HUES6 (cell line): ENCODE data around the gene SDK1.

Source experiments
- H3K27ac ChIP-seq: 2 replicates; pipeline ENCODE4 v1.7.0; 2013; ENCODE audit warnings: low read depth, mild to moderate bottlenecking, low read length, inconsistent platforms
- H3K27me3 ChIP-seq: 2 replicates; pipeline ENCODE4 v1.6.1; 2013; ENCODE audit warnings: low read length; ENCODE audit not compliant: control insufficient read depth, insufficient read depth
- H3K36me3 ChIP-seq: 2 replicates; pipeline ENCODE4 v1.6.1; 2013; ENCODE audit warnings: low read length; ENCODE audit not compliant: control insufficient read depth, insufficient read depth
- H3K4me1 ChIP-seq: 2 replicates; pipeline ENCODE4 v1.6.1; 2013; ENCODE audit warnings: low read length; ENCODE audit not compliant: control insufficient read depth, insufficient read depth
- H3K4me3 ChIP-seq: 2 replicates; pipeline ENCODE4 v1.5.1; 2013; ENCODE audit warnings: low read depth, low read length
- H3K9ac ChIP-seq: one replicate; pipeline ENCODE4 v1.6.1; 2013; ENCODE audit warnings: mild to moderate bottlenecking, low read length
- H3K9me3 ChIP-seq: 2 replicates; pipeline ENCODE4 v1.6.1; 2013; ENCODE audit warnings: low read depth, low read length; ENCODE audit not compliant: control insufficient read depth, insufficient read depth

The SDK1 gene

GRCh38 chr7:3333861-3334260, 32.8 kb downstream of the SDK1 start:
- Histone ChIP-seq H3K36me3 (no peaks in the 10 kb centered on the region), H3K4me3 (no peak overlapping the region), H3K27ac (no peak overlapping the region), H3K9ac (no peak overlapping the region), H3K27me3 (0 out of 2 replicates have a peak, but pooled peaks cover 4% of the 10 kb centered on the region), H3K9me3 (no peaks in the 10 kb centered on the region), H3K4me1 (no peaks in the 10 kb centered on the region; the same call in 1 of the 2 replicates)

GRCh38 chr7:3336042-3336665, 35.1 kb downstream of the SDK1 start:
- no peaks in the 10 kb centered on the region for H3K36me3 ChIP-seq
- H3K9me3 ChIP-seq = no peaks in the 10 kb centered on the region
- H3K4me1 ChIP-seq = no peaks in the 10 kb centered on the region; the same call in 1 of the 2 replicates
- no peak overlapping the region for H3K9ac ChIP-seq
- 0 out of 2 replicates have a peak, but pooled peaks cover 4% of the 10 kb centered on the region for H3K27me3 ChIP-seq
- H3K4me3 ChIP-seq = no peak overlapping the region
- no peak overlapping the region for H3K27ac ChIP-seq

GRCh38 chr7:3338161-3338560, 37.1 kb downstream of the SDK1 start:
- no peaks in the 10 kb centered on the region for H3K9me3 ChIP-seq
- H3K4me3 ChIP-seq = no peak overlapping the region
- no peak overlapping the region for H3K9ac ChIP-seq
- H3K36me3 ChIP-seq = no peaks in the 10 kb centered on the region
- no peak overlapping the region for H3K27ac ChIP-seq
- no peaks in the 10 kb centered on the region for H3K4me1 ChIP-seq
- 0 out of 2 replicates have a peak, but pooled peaks cover 4% of the 10 kb centered on the region for H3K27me3 ChIP-seq

- no peak overlapping the region for H3K27ac ChIP-seq
- no peaks in the 10 kb centered on the region for H3K4me1 ChIP-seq
- no peaks in the 10 kb centered on the region for H3K27me3 ChIP-seq
- no peak overlapping the region for H3K9ac ChIP-seq
- no peaks in the 10 kb centered on the region for H3K9me3 ChIP-seq
- no peak overlapping the region for H3K4me3 ChIP-seq
- H3K36me3 ChIP-seq = no peaks in the 10 kb centered on the region
Observed at GRCh38 chr7:3345699-3346481, 44.8 kb downstream of the SDK1 start.

- no peak overlapping the region for H3K4me3 ChIP-seq
- H3K36me3 ChIP-seq = no peaks in the 10 kb centered on the region
- no peak overlapping the region for H3K27ac ChIP-seq
- no peaks in the 10 kb centered on the region for H3K4me1 ChIP-seq
- H3K27me3 ChIP-seq = no peaks in the 10 kb centered on the region
- H3K9me3 ChIP-seq = no peaks in the 10 kb centered on the region
- H3K9ac ChIP-seq = no peak overlapping the region
Observed at GRCh38 chr7:3349126-3349525, 48.1 kb downstream of the SDK1 start.

GRCh38 chr7:3356173-3356572, 55.1 kb downstream of the SDK1 start:
- H3K9ac ChIP-seq = no peak overlapping the region
- H3K4me1 ChIP-seq = no peaks in the 10 kb centered on the region
- no peaks in the 10 kb centered on the region for H3K9me3 ChIP-seq
- H3K27me3 ChIP-seq = no peaks in the 10 kb centered on the region
- no peak overlapping the region for H3K4me3 ChIP-seq
- H3K36me3 ChIP-seq = no peaks in the 10 kb centered on the region
- no peak overlapping the region for H3K27ac ChIP-seq

- H3K4me3 ChIP-seq = no peak overlapping the region
- no peaks in the 10 kb centered on the region for H3K9me3 ChIP-seq
- H3K27ac ChIP-seq = no peak overlapping the region
- no peaks in the 10 kb centered on the region for H3K27me3 ChIP-seq
- no peak overlapping the region for H3K9ac ChIP-seq
- H3K36me3 ChIP-seq = no peaks in the 10 kb centered on the region
- H3K4me1 ChIP-seq = no peaks in the 10 kb centered on the region
Observed at GRCh38 chr7:3358991-3359390, 57.9 kb downstream of the SDK1 start.

- H3K4me3 ChIP-seq = no peak overlapping the region
- no peak overlapping the region for H3K27ac ChIP-seq
- H3K36me3 ChIP-seq = no peaks in the 10 kb centered on the region
- no peaks in the 10 kb centered on the region for H3K9me3 ChIP-seq
- no peak overlapping the region for H3K9ac ChIP-seq
- H3K27me3 ChIP-seq = no peaks in the 10 kb centered on the region
- peaks cover 15% of the 10 kb centered on the region for H3K4me1 ChIP-seq
Observed at GRCh38 chr7:3367261-3367660, 66.2 kb downstream of the SDK1 start.

- H3K4me1 ChIP-seq = peaks cover 19% of the 10 kb centered on the region
- no peak overlapping the region for H3K27ac ChIP-seq
- H3K27me3 ChIP-seq = no peaks in the 10 kb centered on the region
- H3K4me3 ChIP-seq = no peak overlapping the region
- H3K36me3 ChIP-seq = no peaks in the 10 kb centered on the region
- no peak overlapping the region for H3K9ac ChIP-seq
- no peaks in the 10 kb centered on the region for H3K9me3 ChIP-seq
Observed at GRCh38 chr7:3370068-3370830, 69.2 kb downstream of the SDK1 start.

GRCh38 chr7:3370921-3371320, 69.9 kb downstream of the SDK1 start:
- Histone ChIP-seq H3K9me3 (no peaks in the 10 kb centered on the region), H3K9ac (no peak overlapping the region), H3K4me1 (peaks cover 19% of the 10 kb centered on the region), H3K27ac (no peak overlapping the region), H3K4me3 (no peak overlapping the region), H3K27me3 (no peaks in the 10 kb centered on the region), H3K36me3 (no peaks in the 10 kb centered on the region)

GRCh38 chr7:3371601-3372000, 70.5 kb downstream of the SDK1 start:
- no peak overlapping the region for H3K9ac ChIP-seq
- no peak overlapping the region for H3K27ac ChIP-seq
- H3K27me3 ChIP-seq = no peaks in the 10 kb centered on the region
- no peaks in the 10 kb centered on the region for H3K9me3 ChIP-seq
- no peak overlapping the region for H3K4me3 ChIP-seq
- no peaks in the 10 kb centered on the region for H3K36me3 ChIP-seq
- H3K4me1 ChIP-seq = peaks cover 19% of the 10 kb centered on the region
